Measurements from ENCODE around the gene PLEK. TPM values are rescaled to one million over a fixed set of nuclear protein-coding genes. Genes with fewer than 3 reads are reported as not detected.

Gene PLEK
- total and polyA plus RNA-seq, 2 donors (not counting 3 experiments of a cell fraction or from before 2014, with no cell fraction given) = 0.03 to 0.11 TPM

DNA sequence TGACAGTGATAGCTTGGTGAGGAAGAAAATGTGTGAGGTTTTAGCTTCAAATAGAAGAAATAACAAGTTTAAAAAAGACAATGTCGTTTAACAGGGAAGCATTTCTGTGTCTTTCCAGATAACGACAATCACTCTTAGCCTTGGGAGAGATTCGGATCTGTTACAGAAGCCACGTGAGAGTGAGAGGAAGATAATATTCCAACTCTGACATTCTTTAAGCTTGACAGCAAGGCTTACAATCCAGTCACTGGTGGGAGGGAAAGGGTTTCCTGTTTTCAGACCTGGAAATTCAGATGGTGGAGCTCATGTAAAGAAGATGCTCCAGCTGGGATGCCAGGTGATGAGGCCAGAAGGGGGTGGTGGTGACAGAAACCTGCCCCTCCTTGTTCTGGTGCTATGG, 71.2 kb downstream of the PLEK start:
- no peak overlapping the region for H3K27ac ChIP-seq (ENCODE audit: insufficient read depth, low read depth, low read length)
- no peaks in the 10 kb centered on the region for H3K9me3 ChIP-seq (replicated peaks; ENCODE audit: control insufficient read depth, insufficient read depth, low read length)
- no peak overlapping the region for H3K9ac ChIP-seq (replicated peaks; ENCODE audit: extremely low read depth, insufficient read depth, low read length)
- CTCF ChIA-PET = interaction anchor here (0.7 kb wide), 1 partner anchor 314 kb away, joined by 3 read pairs; no protein-coding TSS in a partner anchor
- H3K4me2 ChIP-seq (ENCODE audit: insufficient read depth, low read length) = no peak overlapping the region
- no peak overlapping the region for H3K4me3 ChIP-seq (replicated peaks in 1 of 3; ENCODE audit: insufficient read depth in 1 of 3, low read depth in 1 of 3, low read length in 3 of 3)
- no TSS peak for BruUV-seq (replicated peaks)
- POLR2A ChIA-PET = no interaction called here
- intact Hi-C loops (cut with micrococcal nuclease) (no loop called here), dilution Hi-C loops (cut with MboI; ENCODE audit: extremely low pct_ligation_motif_present, low sequenced_read_pairs) (no loop called here)
- no peaks in the 10 kb centered on the region for H3K79me2 ChIP-seq (ENCODE audit: control insufficient read depth, insufficient read depth, low read length)
- no peaks in the 10 kb centered on the region for H4K20me1 ChIP-seq (replicated peaks; ENCODE audit: control insufficient read depth, extremely low read depth, insufficient read depth, low read length)
- DNase-seq (ENCODE audit: low read depth, low spot score) (no peak), FAIRE-seq (no peak)
- TF ChIP-seq, protein P1, sequence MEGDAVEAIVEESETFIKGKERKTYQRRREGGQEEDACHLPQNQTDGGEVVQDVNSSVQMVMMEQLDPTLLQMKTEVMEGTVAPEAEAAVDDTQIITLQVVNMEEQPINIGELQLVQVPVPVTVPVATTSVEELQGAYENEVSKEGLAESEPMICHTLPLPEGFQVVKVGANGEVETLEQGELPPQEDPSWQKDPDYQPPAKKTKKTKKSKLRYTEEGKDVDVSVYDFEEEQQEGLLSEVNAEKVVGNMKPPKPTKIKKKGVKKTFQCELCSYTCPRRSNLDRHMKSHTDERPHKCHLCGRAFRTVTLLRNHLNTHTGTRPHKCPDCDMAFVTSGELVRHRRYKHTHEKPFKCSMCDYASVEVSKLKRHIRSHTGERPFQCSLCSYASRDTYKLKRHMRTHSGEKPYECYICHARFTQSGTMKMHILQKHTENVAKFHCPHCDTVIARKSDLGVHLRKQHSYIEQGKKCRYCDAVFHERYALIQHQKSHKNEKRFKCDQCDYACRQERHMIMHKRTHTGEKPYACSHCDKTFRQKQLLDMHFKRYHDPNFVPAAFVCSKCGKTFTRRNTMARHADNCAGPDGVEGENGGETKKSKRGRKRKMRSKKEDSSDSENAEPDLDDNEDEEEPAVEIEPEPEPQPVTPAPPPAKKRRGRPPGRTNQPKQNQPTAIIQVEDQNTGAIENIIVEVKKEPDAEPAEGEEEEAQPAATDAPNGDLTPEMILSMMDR (IDR thresholded peaks at IDR 0.05; ENCODE audit: extremely low read depth in 1 of 2, insufficient read depth in 1 of 2, low read depth in 1 of 2, low read length in 2 of 2) = no peak
- no peak for TF ChIP-seq GATA2 (IDR thresholded peaks at IDR 0.05; ENCODE audit: insufficient read depth, insufficient read length, low read depth, low read length)
- TF ChIP-seq MYC (IDR thresholded peaks at IDR 0.05; ENCODE audit: low read depth, low read length) = no peak
- TF ChIP-seq FOS (IDR thresholded peaks at IDR 0.05; ENCODE audit: borderline replicate concordance, insufficient read depth, low read length) = no peak
- TF ChIP-seq POLR2AphosphoS5 (IDR thresholded peaks at IDR 0.05; ENCODE audit: insufficient read depth, low read depth, low read length) = no peak
- TF ChIP-seq MAX (IDR thresholded peaks at IDR 0.05; ENCODE audit: insufficient read depth, insufficient read length) = no peak
- TF ChIP-seq JUN (IDR thresholded peaks at IDR 0.05; ENCODE audit: borderline replicate concordance, insufficient read depth, insufficient read length, low read depth) = no peak
- no peak for TF ChIP-seq POLR2A (IDR thresholded peaks at IDR 0.05; ENCODE audit: low read depth, low read length)
- no peak for TF ChIP-seq EZH2 (IDR thresholded peaks at IDR 0.05; ENCODE audit: borderline replicate concordance, low read depth, low read length, severe bottlenecking)
- no peak overlapping the region for H2AFZ ChIP-seq (ENCODE audit: low read depth, low read length)
- no peaks in the 10 kb centered on the region for H3K4me1 ChIP-seq (ENCODE audit: control insufficient read depth, extremely low read depth, insufficient read depth, low read length)
- H3K27me3 ChIP-seq (ENCODE audit: control insufficient read depth in 2 of 2, insufficient read depth in 2 of 2, low read length in 2 of 2) = peaks cover under 1 to 8% of the 10 kb centered on the region in 2 experiments
- H3K36me3 ChIP-seq (ENCODE audit: control insufficient read depth in 2 of 2, extremely low read depth in 1 of 2, insufficient read depth in 2 of 2, low read length in 2 of 2) = no peaks in the 10 kb centered on the region
- H3K9me1 ChIP-seq (replicated peaks; ENCODE audit: control insufficient read depth, extremely low read depth, insufficient read depth, low read length) = no peaks in the 10 kb centered on the region
